Measurements from ENCODE around the gene ZNF280B.
"Not testable (repeated sequence)": the region's sequence is repeated elsewhere in the genome, so short reads cannot be mapped to it uniquely, and the experiment has no call there.

Gene ZNF280B

GRCh38 chr22:22442928-22443709 is 65.4 kb downstream of the ZNF280B start:
- H3K4me1 ChIP-seq (ENCODE audit: control insufficient read depth in 1 of 2, insufficient read depth in 2 of 2, low read length in 2 of 2), result no peaks in the 10 kb centered on the region
- H3K36me3 ChIP-seq (ENCODE audit: control insufficient read depth in 1 of 2, insufficient read depth in 2 of 2, low read length in 2 of 2), result no peaks in the 10 kb centered on the region
- H3K23ac ChIP-seq (ENCODE audit: low read length), result no peak overlapping the region
- H3K4ac ChIP-seq (ENCODE audit: low read depth, low read length), result no peak overlapping the region
- no peak overlapping the region for H4K91ac ChIP-seq (ENCODE audit: low read depth, low read length)
- H3K4me3 ChIP-seq (ENCODE audit: low read depth, low read length), result no peak overlapping the region
- H3K9ac ChIP-seq (ENCODE audit: low read length), result no peak overlapping the region
- H3K4me2 ChIP-seq (ENCODE audit: low read length), result no peak overlapping the region
- H3K18ac ChIP-seq (ENCODE audit: low read length), result no peak overlapping the region
- no peak overlapping the region for H2BK12ac ChIP-seq (ENCODE audit: low read length)
- H2AK5ac ChIP-seq (ENCODE audit: low read length), result no peak overlapping the region
- H3K27me3 ChIP-seq (ENCODE audit: insufficient read depth, low read length), result no peaks in the 10 kb centered on the region
- H3K9me3 ChIP-seq (ENCODE audit: insufficient read depth, low read depth, low read length), result peaks cover 6% of the 10 kb centered on the region
- no peak overlapping the region for H4K8ac ChIP-seq (ENCODE audit: low read depth, low read length)
- H4K12ac ChIP-seq (ENCODE audit: low read depth, low read length), result no peak overlapping the region
- WGBS (ENCODE audit: extremely low coverage, insufficient coverage, insufficient read length), result no CpG with 5 or more reads among the region's 7 CpGs
- H2BK120ac ChIP-seq (ENCODE audit: insufficient read depth, low read length, poor library complexity), result no peak overlapping the region
- H2AFZ ChIP-seq (ENCODE audit: insufficient read depth, low read length, poor library complexity), result no peak overlapping the region
- no peak overlapping the region for H3K27ac ChIP-seq (ENCODE audit: low read depth, low read length)
- no peak overlapping the region for H2BK5ac ChIP-seq (ENCODE audit: low read depth, low read length, poor library complexity)
- no peaks in the 10 kb centered on the region for H3K79me2 ChIP-seq (ENCODE audit: control insufficient read depth, insufficient read depth, low read length, poor library complexity)
- H3K79me1 ChIP-seq (ENCODE audit: low read length), result no peaks in the 10 kb centered on the region
- no peak for DNase-seq
- no peak overlapping the region for H3K14ac ChIP-seq (ENCODE audit: low read length)

- not testable (repeated sequence) for DNase-seq; H3K79me1 ChIP-seq (ENCODE audit: low read length); H4K91ac ChIP-seq (ENCODE audit: low read depth, low read length); H3K18ac ChIP-seq (ENCODE audit: low read length); H3K9me3 ChIP-seq (ENCODE audit: insufficient read depth, low read depth, low read length); H2AFZ ChIP-seq (ENCODE audit: insufficient read depth, low read length, poor library complexity); H3K27ac ChIP-seq (ENCODE audit: low read depth, low read length); H3K4me1 ChIP-seq (ENCODE audit: control insufficient read depth in 1 of 2, insufficient read depth in 2 of 2, low read length in 2 of 2); H3K36me3 ChIP-seq (ENCODE audit: control insufficient read depth in 1 of 2, insufficient read depth in 2 of 2, low read length in 2 of 2); H4K8ac ChIP-seq (ENCODE audit: low read depth, low read length); H3K4me3 ChIP-seq (ENCODE audit: low read depth, low read length); H2AK5ac ChIP-seq (ENCODE audit: low read length); H3K14ac ChIP-seq (ENCODE audit: low read length); H3K23ac ChIP-seq (ENCODE audit: low read length); H2BK5ac ChIP-seq (ENCODE audit: low read depth, low read length, poor library complexity); H3K4ac ChIP-seq (ENCODE audit: low read depth, low read length); H2BK120ac ChIP-seq (ENCODE audit: insufficient read depth, low read length, poor library complexity); H4K12ac ChIP-seq (ENCODE audit: low read depth, low read length); H3K27me3 ChIP-seq (ENCODE audit: insufficient read depth, low read length); H3K4me2 ChIP-seq (ENCODE audit: low read length); H3K9ac ChIP-seq (ENCODE audit: low read length); H3K79me2 ChIP-seq (ENCODE audit: control insufficient read depth, insufficient read depth, low read length, poor library complexity); H2BK12ac ChIP-seq (ENCODE audit: low read length)
- WGBS (ENCODE audit: extremely low coverage, insufficient coverage, insufficient read length), result no CpG with 5 or more reads among the region's 28 CpGs
Measured at GRCh38 chr22:22441626-22442025, 66.9 kb downstream of the ZNF280B start.

GRCh38 chr22:22440188-22440587 is 68.4 kb downstream of the ZNF280B start:
- Histone ChIP-seq H3K14ac (ENCODE audit: low read length) (no peak overlapping the region), H3K4me3 (ENCODE audit: low read depth, low read length) (no peak overlapping the region), H3K9me3 (ENCODE audit: insufficient read depth, low read depth, low read length) (peaks cover 5% of the 10 kb centered on the region), H3K27ac (ENCODE audit: low read depth, low read length) (no peak overlapping the region), H3K4ac (ENCODE audit: low read depth, low read length) (no peak overlapping the region), H3K79me1 (ENCODE audit: low read length) (no peaks in the 10 kb centered on the region), H4K12ac (ENCODE audit: low read depth, low read length) (no peak overlapping the region), H3K36me3 (ENCODE audit: control insufficient read depth in 1 of 2, insufficient read depth in 2 of 2, low read length in 2 of 2) (no peaks in the 10 kb centered on the region), H3K4me1 (ENCODE audit: control insufficient read depth in 1 of 2, insufficient read depth in 2 of 2, low read length in 2 of 2) (no peaks in the 10 kb centered on the region), H2AK5ac (ENCODE audit: low read length) (no peak overlapping the region), H3K27me3 (ENCODE audit: insufficient read depth, low read length) (no peaks in the 10 kb centered on the region), H2BK120ac (ENCODE audit: insufficient read depth, low read length, poor library complexity) (no peak overlapping the region), H2BK5ac (ENCODE audit: low read depth, low read length, poor library complexity) (no peak overlapping the region), H3K23ac (ENCODE audit: low read length) (no peak overlapping the region), H4K8ac (ENCODE audit: low read depth, low read length) (no peak overlapping the region), H2BK12ac (ENCODE audit: low read length) (no peak overlapping the region), H3K9ac (ENCODE audit: low read length) (no peak overlapping the region), H4K91ac (ENCODE audit: low read depth, low read length) (no peak overlapping the region), H3K4me2 (ENCODE audit: low read length) (no peak overlapping the region), H3K18ac (ENCODE audit: low read length) (no peak overlapping the region), H3K79me2 (ENCODE audit: control insufficient read depth, insufficient read depth, low read length, poor library complexity) (no peaks in the 10 kb centered on the region), H2AFZ (ENCODE audit: insufficient read depth, low read length, poor library complexity) (no peak overlapping the region)
- WGBS (ENCODE audit: extremely low coverage, insufficient coverage, insufficient read length), result no CpG with 5 or more reads among the region's 1 CpG
- DNase-seq, result no peak
